Kidney epithelial cell (primary cell): Measurements from ENCODE around the gene CREB5. TPM values are rescaled to one million over a fixed set of nuclear protein-coding genes. Genes with fewer than 3 reads are reported as not detected.

ENCODE experiments used
- DNase-seq: peaks from one replicate; pipeline ENCODE4 v3.0.0-alpha.2; 2010; ENCODE audit warnings: low read depth
- H3K27me3 ChIP-seq: 2 replicates; pipeline ENCODE4 v1.6.0; 2011; ENCODE audit warnings: low read length; ENCODE audit not compliant: control insufficient read depth, insufficient read depth
- H3K36me3 ChIP-seq: 2 replicates; pipeline ENCODE4 v1.5.1; 2011; ENCODE audit warnings: low read length; ENCODE audit not compliant: control insufficient read depth, insufficient read depth
- H3K4me3 ChIP-seq: 2 replicates; pipeline ENCODE4 v1.5.1; 2011; ENCODE audit warnings: low read depth, mild to moderate bottlenecking, control low read depth, low read length
- total RNA-seq: library from RNA; depleted of rRNA; stranded (reverse); fragments of >200 nt; gene quantifications from 2 replicates; pipeline ENCODE4 v1.2.3, GENCODE V29; 2015
- TF ChIP-seq, protein P1 (sequence below): IDR thresholded peaks from 2 replicates; pipeline ENCODE4 v1.5.1; 2011; ENCODE audit warnings: mild to moderate bottlenecking, moderate library complexity, low read length, control low read depth, inconsistent platforms; ENCODE audit not compliant: insufficient read depth, poor library complexity, severe bottlenecking

Gene CREB5
- total RNA-seq, 1 donor from 2014 or later: 27.9 TPM

GRCh38 chr7:28858206-28858605 is 445.9 kb downstream of the CREB5 start:
- Histone ChIP-seq H3K36me3 (no peaks in the 10 kb centered on the region), H3K4me3 (no peak overlapping the region), H3K27me3 (no peaks in the 10 kb centered on the region)
- TF ChIP-seq, protein P1, sequence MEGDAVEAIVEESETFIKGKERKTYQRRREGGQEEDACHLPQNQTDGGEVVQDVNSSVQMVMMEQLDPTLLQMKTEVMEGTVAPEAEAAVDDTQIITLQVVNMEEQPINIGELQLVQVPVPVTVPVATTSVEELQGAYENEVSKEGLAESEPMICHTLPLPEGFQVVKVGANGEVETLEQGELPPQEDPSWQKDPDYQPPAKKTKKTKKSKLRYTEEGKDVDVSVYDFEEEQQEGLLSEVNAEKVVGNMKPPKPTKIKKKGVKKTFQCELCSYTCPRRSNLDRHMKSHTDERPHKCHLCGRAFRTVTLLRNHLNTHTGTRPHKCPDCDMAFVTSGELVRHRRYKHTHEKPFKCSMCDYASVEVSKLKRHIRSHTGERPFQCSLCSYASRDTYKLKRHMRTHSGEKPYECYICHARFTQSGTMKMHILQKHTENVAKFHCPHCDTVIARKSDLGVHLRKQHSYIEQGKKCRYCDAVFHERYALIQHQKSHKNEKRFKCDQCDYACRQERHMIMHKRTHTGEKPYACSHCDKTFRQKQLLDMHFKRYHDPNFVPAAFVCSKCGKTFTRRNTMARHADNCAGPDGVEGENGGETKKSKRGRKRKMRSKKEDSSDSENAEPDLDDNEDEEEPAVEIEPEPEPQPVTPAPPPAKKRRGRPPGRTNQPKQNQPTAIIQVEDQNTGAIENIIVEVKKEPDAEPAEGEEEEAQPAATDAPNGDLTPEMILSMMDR: no peak
- no peak for DNase-seq

DNA sequence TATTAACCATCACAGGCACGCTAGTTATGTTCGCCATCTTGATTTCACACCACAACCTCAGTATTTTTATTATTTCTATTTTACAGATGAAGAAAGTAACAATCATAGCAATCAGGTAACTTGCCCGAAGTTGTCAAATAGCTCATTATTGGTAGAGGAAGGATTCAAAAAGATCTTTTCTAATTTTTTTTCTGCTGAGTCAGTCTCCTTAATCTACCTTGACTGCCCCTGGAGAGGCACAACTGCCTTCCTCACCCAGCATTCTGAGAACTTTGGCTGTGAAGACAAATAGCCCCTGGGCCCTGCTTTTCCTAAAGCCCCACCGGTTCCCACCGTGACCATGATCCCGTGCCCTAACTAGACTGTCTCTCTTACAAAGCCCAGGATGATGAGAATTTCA is 446.6 kb downstream of the CREB5 start:
- no peaks in the 10 kb centered on the region for H3K27me3 ChIP-seq
- no peaks in the 10 kb centered on the region for H3K36me3 ChIP-seq
- no peak overlapping the region for H3K4me3 ChIP-seq
- TF ChIP-seq, protein P1: no peak
- no peak for DNase-seq

DNA sequence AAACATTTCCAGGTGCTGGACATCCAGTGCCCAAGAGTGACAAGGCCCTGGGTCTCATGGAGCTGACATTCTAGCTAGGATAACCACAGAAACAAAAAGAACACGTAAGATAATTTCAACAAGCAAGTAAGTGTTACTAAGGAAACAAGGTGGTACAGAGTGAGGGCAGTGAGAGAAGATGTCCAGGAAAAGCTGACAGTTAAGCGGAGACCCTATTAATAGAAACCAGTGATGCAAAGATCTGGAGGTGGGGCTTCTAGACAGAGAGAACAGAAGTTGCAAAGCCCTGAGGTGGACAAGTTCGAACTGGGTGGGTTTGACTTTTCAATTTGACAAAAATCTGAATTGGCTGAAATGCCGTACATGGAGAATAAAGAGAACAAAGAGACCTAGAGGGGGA is 449.5 kb downstream of the CREB5 start:
- Histone ChIP-seq H3K36me3 (no peaks in the 10 kb centered on the region), H3K27me3 (no peaks in the 10 kb centered on the region), H3K4me3 (no peak overlapping the region)
- TF ChIP-seq, protein P1: no peak
- no peak for DNase-seq

DNA sequence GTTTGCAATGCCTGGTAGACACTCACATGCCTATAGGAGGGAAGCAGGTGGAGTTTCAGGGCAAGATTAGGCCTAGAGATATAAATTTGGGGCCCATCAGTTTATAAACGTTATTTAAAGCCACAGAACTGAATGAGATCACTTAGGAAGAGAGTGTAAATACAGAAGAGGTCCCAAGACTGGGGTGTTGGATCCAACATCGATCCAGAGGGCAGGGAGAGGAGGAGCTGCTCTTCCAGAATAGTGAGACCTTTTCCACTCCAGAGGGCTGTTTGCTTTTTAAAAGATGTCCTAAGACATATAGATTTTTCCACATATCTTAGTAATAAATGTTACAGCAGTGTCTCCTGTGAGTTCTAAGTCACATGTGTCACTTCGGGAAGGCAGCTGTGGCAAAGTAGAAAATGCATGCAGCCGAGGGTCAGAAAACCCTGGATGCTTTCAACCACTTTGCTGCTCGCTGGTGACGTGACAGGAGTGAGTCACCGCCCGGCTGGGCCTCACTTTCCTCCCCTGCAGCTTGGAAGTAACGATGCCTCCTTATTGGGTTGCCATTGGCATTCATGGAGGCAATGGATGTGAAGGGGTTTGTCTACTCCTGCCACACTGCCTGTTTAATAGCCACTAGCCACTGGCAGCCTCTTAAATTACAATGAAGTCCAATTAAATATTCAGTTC is 450.4 kb downstream of the CREB5 start:
- no peak for DNase-seq
- Histone ChIP-seq H3K27me3 (no peaks in the 10 kb centered on the region), H3K4me3 (no peak overlapping the region), H3K36me3 (no peaks in the 10 kb centered on the region)
- TF ChIP-seq, protein P1: no peak

- H3K4me3 ChIP-seq: no peak overlapping the region
- TF ChIP-seq, protein P1: no peak
- no peak for DNase-seq
- no peaks in the 10 kb centered on the region for H3K36me3 ChIP-seq
- H3K27me3 ChIP-seq: no peaks in the 10 kb centered on the region
These were observed 453.4 kb downstream of the CREB5 start for GRCh38 chr7:28865601-28866144.

DNA sequence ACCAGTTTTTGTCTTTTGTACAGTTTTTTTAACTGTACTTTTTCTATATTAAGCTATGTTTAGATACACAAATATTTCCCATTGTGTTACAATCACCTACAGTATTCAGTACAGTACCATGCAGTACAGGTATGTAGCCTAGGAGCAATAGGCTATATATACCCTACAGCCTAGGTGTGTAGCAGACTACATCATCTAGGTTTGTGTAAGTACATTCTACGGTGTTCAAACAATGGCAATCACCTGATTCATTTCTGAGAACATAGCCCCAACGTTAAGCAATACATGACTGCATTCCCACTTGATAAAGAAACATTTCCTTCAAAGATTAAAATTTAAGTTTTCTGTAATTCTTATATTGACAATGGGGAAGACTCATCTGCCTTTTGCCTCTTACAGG is 456.4 kb downstream of the CREB5 start:
- Histone ChIP-seq H3K4me3 (no peak overlapping the region), H3K27me3 (no peaks in the 10 kb centered on the region), H3K36me3 (no peaks in the 10 kb centered on the region)
- TF ChIP-seq, protein P1: no peak
- DNase-seq: no peak
